Stimulated activated CD8-positive, alpha-beta memory T cell treated with anti-CD3 and anti-CD28 coated beads, Interleukin-4, amount 100 ng/mL, for 4 hours (primary cell): ENCODE data around the gene POC1B.

Experiments used
- DNase-seq, 2 donors: peaks; one replicate each; pipeline ENCODE4 v3.0.0-alpha.2; 2020; ENCODE audit warnings: low read depth in 2 of 2, low spot score in 1 of 2

The POC1B gene

DNA sequence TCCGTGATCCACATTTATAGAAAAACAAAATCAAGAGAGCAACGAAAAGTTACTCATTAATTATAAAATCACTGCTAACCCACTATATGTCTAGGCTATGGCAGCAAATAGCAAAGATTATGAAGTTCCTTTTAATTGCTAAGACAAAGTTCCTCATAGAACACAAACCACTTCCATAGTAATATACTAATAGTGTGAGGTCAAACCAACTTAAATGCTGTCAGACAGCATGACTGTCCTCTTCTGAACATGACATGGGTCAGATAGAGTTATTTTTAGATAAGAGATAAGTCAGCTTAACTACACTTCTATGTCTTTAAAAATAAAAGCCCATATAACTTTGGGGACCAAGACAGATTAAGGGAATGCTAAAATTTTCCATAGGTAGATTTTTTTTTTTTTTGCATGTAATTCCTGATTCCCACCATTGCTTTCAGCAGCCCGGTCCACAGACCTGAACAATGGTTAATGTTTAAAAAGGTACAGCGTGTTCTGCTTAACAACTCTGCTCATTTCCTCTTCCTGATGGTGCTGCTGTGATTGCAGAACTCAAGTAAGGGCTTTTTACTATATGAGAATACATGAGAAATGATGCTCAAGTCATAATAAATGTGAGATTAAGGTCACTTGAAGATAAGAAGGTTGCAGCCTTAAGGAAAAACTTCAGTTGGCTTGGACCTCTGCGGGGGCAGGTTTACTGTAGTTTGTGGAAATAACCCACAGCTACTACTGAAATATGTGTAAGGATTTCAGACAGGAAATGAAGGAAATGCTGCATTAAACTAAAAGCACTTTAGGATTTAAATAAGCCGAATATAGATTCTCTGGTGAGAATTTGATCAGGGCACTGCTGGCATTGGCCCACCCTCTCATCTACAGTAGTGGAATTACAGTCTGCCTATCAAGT lies 135.8 kb downstream of the POC1B start:
- no peak for DNase-seq

DNA sequence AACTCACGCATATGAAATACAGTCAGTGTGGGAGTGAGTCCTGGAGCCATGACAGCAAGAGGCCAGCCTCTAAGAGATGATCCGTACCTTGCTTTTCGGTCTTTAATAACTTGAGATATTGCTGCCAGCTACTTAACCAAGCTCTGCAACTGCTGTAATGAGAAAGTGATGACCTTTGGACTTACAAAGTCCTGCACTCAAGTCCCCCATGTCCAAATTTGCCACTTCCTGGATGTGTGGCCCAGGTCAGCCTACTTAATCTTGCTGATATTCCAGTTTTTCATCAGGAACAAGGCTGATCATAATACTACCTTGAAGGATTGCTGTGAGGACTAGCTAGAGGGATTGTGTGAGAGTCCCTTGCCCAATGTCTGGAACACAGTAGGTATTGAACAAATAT lies 139.7 kb downstream of the POC1B start:
- DNase-seq, result no peak

GRCh38 chr12:89384807-89385206 lies 141.0 kb downstream of the POC1B start:
- no peak for DNase-seq

GRCh38 chr12:89384050-89384758 lies 141.6 kb downstream of the POC1B start:
- no peak for DNase-seq

- DNase-seq, result no peak
These were observed 142.4 kb downstream of the POC1B start for GRCh38 chr12:89383235-89384049.

DNA sequence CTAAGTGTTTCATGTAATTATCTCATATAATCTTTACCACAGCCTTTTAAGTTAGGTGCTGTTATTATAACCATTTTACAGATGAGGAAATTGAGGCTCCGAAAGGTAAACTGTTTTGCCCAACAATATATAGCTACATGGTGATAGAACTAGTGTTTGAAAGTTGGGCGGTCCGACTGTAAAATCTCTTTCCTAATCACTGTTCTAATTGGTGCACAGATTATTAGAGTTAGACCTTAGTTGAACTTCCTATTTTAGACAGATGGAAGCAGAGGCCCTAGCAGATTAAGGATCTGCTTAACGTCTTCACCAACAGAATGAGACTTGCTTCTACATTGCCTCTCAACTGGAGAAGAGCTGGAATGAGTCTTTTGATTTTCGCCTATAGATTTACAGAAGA lies 143.5 kb downstream of the POC1B start:
- no peak for DNase-seq

- DNase-seq, result no peak
These were observed 145.9 kb downstream of the POC1B start for GRCh38 chr12:89379839-89380467.

GRCh38 chr12:89379148-89379838 lies 146.6 kb downstream of the POC1B start:
- DNase-seq, result no peak

- DNase-seq, result no peak
These were observed 149.0 kb downstream of the POC1B start for GRCh38 chr12:89376844-89377243.

DNA sequence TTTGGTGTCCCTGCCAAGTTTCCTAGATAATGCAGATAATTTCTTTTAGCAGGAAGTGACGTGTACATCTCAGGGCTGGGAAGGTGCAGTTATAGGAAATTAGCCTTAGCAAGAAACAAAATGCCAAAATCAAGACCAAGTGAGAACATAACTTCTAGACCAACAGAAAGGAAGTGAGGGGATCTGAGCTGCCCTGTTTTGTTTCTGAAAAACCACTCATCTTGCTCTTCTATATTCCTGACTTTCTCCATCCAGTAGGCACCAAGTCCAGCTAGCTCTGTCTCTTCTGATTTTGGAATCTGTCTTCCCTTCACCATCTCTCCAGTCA lies 149.7 kb downstream of the POC1B start:
- DNase-seq, result no peak

GRCh38 chr12:89373763-89374572 lies 151.9 kb downstream of the POC1B start:
- no peak for DNase-seq

DNA sequence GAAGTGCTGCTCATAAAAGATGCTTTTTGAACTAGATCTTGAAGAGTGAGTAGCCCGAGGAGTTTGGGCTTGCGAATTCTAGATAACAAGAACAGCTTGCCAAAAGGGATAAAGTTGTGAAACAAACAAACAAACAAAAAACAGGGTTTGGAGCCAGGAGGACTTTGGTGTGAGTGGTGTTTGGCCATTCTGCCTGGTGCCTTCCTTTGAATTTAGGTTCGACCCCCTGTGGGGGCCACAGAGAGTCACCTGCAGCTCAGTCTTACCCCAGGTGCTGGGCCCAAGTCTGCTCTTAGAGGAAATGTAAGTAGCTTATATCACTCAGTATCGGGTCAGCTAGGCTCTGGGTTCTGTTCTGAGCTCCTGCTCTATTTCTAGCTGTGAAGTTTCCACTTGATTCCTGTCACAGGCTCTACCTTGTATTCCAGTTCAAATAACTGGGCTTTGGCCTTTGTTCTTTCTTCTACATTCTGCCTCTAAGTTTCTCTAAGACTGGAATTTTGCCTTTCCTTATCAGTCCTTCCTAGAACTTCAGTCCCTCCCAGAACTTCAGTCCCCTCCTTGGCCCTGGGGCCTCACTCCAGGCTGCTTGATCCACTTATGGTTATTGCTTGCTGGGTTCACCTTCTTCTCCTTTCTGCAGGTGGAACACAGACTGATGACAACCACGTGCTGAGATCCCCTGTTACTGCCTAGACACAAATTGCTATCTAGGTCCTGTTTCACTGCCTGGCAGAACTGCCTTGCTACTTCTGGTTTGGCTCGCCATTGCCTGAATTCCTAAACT lies 153.1 kb downstream of the POC1B start:
- no peak for DNase-seq

DNA sequence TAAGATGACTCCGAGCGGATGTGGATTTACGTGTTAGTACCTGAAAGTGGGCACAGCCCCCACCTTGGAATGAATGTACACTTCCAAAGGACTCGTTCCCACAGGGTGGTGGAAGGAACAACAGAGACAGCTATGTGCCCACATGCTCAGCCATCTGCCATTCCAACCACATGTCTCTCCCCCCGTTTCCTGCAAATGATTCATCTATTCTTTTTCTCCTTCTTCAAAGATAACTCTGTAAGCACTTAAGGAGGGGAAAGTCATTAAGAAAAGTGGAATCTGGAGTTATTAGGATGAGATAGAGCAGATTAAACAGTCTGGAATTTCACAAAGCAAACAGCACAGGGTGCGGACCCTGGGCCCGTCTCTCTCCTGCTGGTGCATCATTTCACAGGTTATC lies 155.0 kb downstream of the POC1B start:
- no peak for DNase-seq

GRCh38 chr12:89370421-89370831 lies 155.4 kb downstream of the POC1B start:
- no peak for DNase-seq
